ENCODE measurements around the gene HNRNPLL.

DNA sequence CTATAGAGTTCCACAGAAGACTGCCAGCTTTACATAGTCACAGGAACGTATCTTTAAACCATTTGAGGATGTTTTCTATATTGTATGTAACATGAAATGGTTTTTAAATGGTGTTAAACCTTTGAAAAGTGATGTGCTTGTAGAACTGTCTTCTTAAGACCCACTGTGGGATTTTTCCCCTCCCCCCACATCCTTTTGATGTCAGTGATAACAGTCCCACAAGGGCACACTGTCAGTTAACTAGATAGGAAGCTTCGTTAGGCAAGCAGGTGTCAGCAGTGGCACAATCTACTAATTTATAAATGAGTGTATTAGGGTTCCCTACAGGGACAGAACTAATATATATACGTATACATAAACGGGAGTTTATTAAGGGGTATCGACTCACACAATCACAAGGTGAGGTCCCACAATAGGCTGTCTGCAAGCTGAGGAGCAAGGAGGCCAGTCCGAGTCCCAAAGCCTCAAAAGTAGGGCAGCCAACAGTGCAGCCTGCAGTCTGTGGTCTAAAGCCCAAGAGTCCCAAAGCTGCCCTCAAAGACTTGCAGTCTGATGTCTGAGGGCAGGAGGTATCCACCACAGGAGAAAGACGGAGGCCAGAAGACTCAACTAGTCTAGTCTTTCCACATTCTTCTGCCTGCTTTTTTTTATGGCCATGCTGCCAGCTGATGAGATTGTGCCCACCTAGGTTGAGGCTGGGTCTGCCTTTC is 23.8 kb upstream of the HNRNPLL start:
- TF ChIP-seq POLR2AphosphoS5 (IDR thresholded peaks at IDR 0.05) (no peak), POLR2A (IDR thresholded peaks at IDR 0.05) (no peak)
- TF ChIP-seq, protein P1, sequence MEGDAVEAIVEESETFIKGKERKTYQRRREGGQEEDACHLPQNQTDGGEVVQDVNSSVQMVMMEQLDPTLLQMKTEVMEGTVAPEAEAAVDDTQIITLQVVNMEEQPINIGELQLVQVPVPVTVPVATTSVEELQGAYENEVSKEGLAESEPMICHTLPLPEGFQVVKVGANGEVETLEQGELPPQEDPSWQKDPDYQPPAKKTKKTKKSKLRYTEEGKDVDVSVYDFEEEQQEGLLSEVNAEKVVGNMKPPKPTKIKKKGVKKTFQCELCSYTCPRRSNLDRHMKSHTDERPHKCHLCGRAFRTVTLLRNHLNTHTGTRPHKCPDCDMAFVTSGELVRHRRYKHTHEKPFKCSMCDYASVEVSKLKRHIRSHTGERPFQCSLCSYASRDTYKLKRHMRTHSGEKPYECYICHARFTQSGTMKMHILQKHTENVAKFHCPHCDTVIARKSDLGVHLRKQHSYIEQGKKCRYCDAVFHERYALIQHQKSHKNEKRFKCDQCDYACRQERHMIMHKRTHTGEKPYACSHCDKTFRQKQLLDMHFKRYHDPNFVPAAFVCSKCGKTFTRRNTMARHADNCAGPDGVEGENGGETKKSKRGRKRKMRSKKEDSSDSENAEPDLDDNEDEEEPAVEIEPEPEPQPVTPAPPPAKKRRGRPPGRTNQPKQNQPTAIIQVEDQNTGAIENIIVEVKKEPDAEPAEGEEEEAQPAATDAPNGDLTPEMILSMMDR (IDR thresholded peaks at IDR 0.05), result no peak
